ENCODE results near the gene GFI1. TPM values are rescaled to one million over a fixed set of nuclear protein-coding genes. Genes with fewer than 3 reads are reported as not detected.

Gene GFI1
- total and polyA plus RNA-seq, 2 donors (not counting 3 experiments of a cell fraction or from before 2014, with no cell fraction given) = 0.11 to 0.22 TPM

DNA sequence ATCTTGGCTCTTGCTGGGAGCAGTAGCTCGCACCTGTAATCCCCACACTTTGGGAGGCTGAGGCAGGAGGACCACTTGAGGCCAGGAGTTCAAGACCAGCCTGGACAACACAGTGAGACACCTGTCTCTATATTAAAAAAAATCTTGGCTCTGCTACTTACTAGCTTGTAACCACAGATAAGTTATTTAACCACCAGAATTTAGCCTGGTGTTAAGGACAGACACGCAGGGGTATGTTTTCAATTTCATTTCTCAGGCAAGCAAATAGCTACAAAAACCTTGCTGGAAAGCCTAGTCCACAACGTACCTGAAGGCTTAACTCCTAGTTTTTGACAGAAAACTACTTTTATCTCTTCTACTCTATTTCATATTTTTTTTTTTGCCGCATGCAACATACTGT lies 24.8 kb upstream of the GFI1 start:
- intact Hi-C loops (cut with micrococcal nuclease) = no loop called here
- Histone ChIP-seq H3K9ac (replicated peaks; ENCODE audit: extremely low read depth, insufficient read depth, low read length) (no peak overlapping the region), H3K9me1 (replicated peaks; ENCODE audit: control insufficient read depth, extremely low read depth, insufficient read depth, low read length) (no peaks in the 10 kb centered on the region), H3K79me2 (ENCODE audit: control insufficient read depth, insufficient read depth, low read length) (no peaks in the 10 kb centered on the region), H2AFZ (ENCODE audit: low read depth, low read length) (no peak overlapping the region), H3K4me1 (ENCODE audit: control insufficient read depth, extremely low read depth, insufficient read depth, low read length) (no peaks in the 10 kb centered on the region), H3K4me2 (ENCODE audit: insufficient read depth, low read length) (no peak overlapping the region), H4K20me1 (replicated peaks; ENCODE audit: control insufficient read depth, extremely low read depth, insufficient read depth, low read length) (no peaks in the 10 kb centered on the region), H3K4me3 (replicated peaks in 1 of 3; ENCODE audit: insufficient read depth in 1 of 3, low read depth in 1 of 3, low read length in 3 of 3) (no peak overlapping the region), H3K9me3 (replicated peaks; ENCODE audit: control insufficient read depth, insufficient read depth, low read length) (no peaks in the 10 kb centered on the region), H3K36me3 (ENCODE audit: control insufficient read depth in 2 of 2, extremely low read depth in 1 of 2, insufficient read depth in 2 of 2, low read length in 2 of 2) (no peaks in the 10 kb centered on the region), H3K27me3 (ENCODE audit: control insufficient read depth in 2 of 2, insufficient read depth in 2 of 2, low read length in 2 of 2) (no peaks in the 10 kb centered on the region), H3K27ac (ENCODE audit: insufficient read depth, low read depth, low read length) (no peak overlapping the region)
- ChIA-PET POLR2A (no interaction called here), CTCF (no interaction called here)
- dilution Hi-C loops (cut with MboI; ENCODE audit: extremely low pct_ligation_motif_present, low sequenced_read_pairs) = no loop called here
- FAIRE-seq = no peak
- no peak for TF ChIP-seq POLR2AphosphoS5 (IDR thresholded peaks at IDR 0.05; ENCODE audit: insufficient read depth, low read depth, low read length)
- no peak for TF ChIP-seq POLR2A (IDR thresholded peaks at IDR 0.05; ENCODE audit: low read depth, low read length)
- no peak for TF ChIP-seq MYC (IDR thresholded peaks at IDR 0.05; ENCODE audit: low read depth, low read length)
- TF ChIP-seq, protein P1, sequence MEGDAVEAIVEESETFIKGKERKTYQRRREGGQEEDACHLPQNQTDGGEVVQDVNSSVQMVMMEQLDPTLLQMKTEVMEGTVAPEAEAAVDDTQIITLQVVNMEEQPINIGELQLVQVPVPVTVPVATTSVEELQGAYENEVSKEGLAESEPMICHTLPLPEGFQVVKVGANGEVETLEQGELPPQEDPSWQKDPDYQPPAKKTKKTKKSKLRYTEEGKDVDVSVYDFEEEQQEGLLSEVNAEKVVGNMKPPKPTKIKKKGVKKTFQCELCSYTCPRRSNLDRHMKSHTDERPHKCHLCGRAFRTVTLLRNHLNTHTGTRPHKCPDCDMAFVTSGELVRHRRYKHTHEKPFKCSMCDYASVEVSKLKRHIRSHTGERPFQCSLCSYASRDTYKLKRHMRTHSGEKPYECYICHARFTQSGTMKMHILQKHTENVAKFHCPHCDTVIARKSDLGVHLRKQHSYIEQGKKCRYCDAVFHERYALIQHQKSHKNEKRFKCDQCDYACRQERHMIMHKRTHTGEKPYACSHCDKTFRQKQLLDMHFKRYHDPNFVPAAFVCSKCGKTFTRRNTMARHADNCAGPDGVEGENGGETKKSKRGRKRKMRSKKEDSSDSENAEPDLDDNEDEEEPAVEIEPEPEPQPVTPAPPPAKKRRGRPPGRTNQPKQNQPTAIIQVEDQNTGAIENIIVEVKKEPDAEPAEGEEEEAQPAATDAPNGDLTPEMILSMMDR (IDR thresholded peaks at IDR 0.05; ENCODE audit: extremely low read depth in 1 of 2, insufficient read depth in 1 of 2, low read depth in 1 of 2, low read length in 2 of 2) = no peak
- no peak for TF ChIP-seq EZH2 (IDR thresholded peaks at IDR 0.05; ENCODE audit: borderline replicate concordance, low read depth, low read length, severe bottlenecking)
- no peak for TF ChIP-seq FOS (IDR thresholded peaks at IDR 0.05; ENCODE audit: borderline replicate concordance, insufficient read depth, low read length)
- TF ChIP-seq GATA2 (IDR thresholded peaks at IDR 0.05; ENCODE audit: insufficient read depth, insufficient read length, low read depth, low read length) = no peak
- TF ChIP-seq, protein P2, sequence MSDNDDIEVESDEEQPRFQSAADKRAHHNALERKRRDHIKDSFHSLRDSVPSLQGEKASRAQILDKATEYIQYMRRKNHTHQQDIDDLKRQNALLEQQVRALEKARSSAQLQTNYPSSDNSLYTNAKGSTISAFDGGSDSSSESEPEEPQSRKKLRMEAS (IDR thresholded peaks at IDR 0.05; ENCODE audit: insufficient read depth, insufficient read length) = no peak
- TF ChIP-seq JUN (IDR thresholded peaks at IDR 0.05; ENCODE audit: borderline replicate concordance, insufficient read depth, insufficient read length, low read depth) = no peak
- no TSS peak for BruUV-seq (replicated peaks)
- DNase-seq (ENCODE audit: low read depth, low spot score) = no peak
